HG03039 (cell line): Measurements from ENCODE around the gene MYO5B.

ENCODE experiments used
- ATAC-seq: cut with Tn5 transposase; IDR thresholded peaks from one replicate; pipeline ENCODE4 v1.9.1; 2021; ENCODE audit warnings: mild to moderate bottlenecking, moderate library complexity; ENCODE audit not compliant: unreplicated experiment

The MYO5B gene

DNA sequence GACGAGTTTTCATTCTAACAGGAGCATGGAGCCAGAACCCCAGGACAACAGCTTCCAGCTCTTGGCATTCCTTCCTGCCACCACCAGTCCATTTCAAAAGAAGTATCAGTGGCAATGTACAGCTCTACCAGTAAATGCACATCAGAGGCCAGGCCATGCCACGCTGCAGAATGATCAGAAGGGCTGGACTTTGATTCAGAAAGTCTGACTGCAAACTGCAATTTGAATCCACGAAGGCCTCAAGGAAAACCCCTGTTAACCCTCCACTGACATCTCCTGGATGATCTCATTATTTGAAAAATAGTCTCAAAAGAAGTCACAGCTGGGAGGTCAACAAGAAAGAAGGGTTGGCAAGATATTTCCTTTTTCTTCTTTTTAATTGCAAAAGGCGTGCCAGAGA, 119.2 kb downstream of the MYO5B start:
- no peak for ATAC-seq

DNA sequence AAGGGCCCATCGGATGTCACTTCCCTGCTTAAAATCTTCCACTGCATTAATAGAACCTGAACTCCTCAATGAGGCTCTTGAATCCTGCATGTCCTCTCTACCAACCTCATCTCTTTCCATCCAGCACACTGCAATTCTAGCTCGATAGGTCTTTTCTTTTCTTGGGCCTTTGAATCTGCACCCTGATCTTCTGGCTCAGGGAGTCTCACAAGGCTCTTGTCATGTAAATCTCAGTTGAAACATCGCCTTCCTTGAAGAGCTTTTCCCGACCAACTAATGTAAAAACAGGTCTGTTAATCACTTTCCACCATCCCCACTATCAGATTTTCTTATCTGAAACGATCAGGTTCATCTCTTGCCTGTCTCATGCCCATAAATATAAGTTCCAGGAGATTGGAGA, 120.5 kb downstream of the MYO5B start:
- no peak for ATAC-seq

DNA sequence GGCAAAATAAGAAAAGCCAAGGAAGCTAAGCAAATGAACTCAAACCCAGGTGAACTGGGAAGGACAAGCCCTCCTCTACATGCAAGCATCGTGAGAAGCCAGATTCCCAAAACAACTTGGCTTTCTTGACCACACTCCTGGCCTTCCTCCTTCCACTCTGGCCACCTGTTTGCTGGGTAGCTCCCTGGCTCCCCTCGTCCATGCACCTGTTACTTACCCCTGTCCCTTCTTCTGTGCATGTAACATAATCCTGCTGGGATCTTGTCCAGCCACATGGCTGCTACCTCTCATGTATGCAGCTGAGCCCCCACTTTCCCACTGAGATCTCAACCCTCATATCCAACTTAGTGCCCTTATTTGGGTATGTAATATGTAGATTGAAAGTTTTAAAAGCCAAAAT, 121.6 kb downstream of the MYO5B start:
- no peak for ATAC-seq

DNA sequence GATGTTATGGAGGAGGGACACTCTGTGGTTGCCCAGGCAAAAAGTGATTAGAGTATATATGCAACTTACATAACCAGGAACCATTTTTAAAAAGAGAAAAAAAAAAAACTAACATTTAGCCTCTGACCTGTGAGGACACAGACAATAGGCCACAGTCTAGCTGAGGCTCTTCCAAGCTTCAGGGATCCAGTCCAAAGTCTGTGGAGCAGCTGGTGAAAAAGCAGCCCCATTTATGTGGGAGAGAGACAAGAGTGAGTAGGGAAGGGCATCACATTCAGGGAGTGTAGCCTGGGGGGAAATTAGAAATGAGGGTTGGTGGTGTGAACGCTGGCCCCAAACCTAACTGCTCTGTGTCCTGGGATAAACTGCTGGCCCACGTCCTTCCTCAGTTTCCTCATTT, 122.8 kb downstream of the MYO5B start:
- ATAC-seq: no peak

DNA sequence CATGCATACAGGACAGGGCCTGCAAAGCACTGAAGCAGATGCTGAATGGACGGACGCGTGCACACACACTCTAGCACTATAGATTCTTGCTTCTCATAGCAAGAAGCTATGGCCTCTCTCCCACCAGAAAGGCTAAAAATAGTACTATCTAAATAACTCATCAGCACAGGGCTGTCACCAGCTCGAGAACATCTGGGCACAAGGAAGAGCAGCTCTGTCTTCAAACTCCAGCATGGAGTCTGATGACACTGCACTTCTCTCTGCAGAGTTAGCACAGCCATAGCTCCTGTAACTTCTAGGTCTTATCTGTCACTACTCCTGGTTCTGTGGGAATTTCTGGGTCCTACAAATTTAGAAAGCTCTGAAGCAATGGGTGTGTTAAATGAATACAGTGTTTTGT, 123.5 kb downstream of the MYO5B start:
- no peak for ATAC-seq

DNA sequence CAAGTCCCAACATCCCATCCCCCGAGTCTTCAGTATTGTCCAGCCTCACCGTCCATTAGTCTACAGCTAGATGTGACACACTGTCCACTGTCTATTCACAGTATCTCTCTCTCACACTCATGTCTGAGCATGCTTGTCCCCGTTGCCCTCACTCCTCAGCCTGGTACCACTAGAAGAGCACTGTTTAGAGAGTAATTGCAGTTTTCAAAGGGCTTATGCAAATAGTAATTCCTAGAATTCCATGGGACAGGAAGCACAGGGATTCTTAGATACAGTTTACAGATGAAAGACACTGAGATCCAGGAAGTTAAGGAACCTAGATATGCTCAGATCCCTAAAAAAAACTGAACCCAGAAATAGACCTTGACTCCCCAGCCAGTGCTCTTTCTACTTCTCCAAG, 125.5 kb downstream of the MYO5B start:
- no peak for ATAC-seq

DNA sequence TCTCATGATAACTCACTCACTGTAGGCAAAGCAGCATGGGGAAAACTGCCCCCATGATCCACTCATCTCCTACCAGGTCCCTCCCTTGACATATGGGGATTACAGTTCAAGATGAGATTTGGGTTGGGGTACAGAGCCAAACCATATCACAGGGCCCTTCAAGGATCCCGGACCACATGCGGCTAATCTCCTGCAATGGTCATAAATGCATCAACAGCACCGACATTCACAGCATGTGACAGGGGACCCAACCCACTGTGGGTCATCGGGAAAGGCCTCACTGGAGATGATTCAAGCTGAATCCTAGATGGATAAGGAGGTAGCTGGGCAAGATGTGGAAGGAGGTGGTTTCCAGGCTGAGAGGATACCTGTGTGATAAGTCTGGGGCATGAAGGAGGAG, 129.4 kb downstream of the MYO5B start:
- no peak for ATAC-seq

DNA sequence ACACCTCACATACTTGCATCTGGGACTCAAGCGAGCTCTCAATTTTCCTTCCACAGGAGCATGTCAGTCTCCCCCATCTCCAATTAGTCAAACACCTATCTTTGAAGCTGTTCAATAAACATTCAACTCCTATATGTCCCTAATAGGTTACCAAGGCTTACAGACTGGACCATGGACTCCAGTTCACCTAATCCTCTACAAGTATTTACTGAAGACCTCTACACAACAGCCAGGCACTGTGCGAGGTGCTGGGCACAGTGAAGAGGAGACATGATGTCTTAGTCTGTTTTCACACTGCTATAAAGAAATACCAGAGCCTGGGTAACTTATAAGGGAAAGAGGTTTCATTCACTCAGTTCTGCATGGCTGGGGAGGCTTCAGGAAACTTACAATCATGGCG, 129.9 kb downstream of the MYO5B start:
- no peak for ATAC-seq

DNA sequence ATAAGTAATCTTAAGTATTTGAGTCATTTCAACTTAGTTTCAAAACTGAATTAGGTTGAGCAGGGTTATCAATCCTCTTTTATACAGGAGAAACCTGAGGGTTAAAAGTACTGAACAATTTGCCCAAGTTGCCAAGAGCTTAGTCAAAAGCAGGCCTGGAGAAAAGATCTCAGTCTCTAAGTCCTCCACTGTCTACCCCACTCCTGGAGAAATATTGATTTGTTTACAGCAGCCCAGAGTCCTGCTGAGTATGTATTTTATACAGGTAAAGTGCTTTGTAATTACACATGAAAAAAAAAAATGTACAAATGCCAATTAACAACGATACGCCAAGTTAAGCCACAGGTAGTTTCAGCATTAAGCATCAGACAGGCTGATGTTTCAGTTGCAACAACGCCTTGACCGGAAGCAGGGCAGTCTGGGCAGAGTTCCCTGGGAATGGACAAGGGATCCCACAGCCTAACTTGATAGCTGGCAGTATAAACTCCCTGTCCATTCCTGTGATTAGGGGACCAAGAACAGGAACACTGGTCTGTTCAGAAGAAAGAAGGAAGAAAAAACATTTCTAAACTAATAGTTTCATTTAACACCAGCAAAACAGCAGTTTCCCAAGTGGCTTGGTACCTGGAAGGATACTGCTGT, 132.9 kb downstream of the MYO5B start:
- no peak for ATAC-seq

DNA sequence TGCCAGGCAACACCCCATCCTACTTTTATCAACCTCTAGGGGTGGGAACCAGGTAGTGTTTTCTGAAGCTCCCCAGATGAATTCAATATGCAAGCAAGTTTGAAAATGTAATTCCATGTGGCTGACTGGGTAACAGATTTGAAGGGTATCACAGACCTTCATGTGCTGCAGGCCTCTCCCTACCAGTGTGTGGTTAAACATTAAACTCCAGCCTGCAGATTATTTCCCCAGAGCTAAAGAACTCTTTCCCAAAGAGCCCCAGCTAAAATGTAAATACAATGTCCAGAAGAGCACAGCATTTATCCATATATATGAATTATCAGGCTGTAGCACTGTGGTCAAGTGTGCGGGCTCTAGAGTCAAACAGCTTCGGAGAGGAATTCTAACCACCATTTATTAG, 134.1 kb downstream of the MYO5B start:
- ATAC-seq: no peak

DNA sequence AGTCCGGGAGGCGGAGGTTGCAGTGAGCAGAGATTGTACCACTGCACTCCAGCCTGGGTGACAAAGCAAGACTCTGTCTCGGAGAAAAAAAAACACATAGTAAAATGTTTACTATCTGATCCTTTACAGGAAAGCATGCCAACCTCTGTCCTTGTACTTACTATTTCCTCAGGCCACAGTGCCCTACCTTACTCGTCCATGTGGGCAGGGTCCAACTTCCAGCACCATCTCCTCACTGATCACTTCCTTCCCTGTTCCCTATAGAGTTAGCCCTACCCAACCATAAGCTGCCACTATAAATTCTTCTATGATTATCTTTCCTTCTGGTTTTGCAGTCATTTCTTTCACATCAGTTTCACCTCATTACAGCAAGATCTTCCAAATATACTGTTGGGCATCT, 136.2 kb downstream of the MYO5B start:
- ATAC-seq: no peak

DNA sequence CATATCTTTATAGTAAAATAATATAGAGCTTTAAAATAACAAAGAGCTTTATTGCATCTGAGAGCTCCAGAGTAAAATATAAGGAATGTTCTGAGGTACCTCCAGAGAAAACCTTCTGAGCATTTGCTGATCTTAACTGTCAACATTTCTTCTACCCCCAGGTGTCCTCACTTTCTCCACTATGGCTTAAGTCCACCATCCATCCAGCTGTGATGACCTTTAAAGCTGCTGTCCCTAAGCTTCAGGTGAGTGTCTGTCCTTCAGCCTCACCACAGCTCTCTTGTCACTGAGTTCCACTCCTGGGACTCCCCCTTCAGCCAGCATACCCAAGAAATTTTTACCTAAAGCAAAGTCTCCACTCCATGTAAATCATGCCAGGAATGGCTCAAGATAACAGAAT, 137.9 kb downstream of the MYO5B start:
- ATAC-seq: no peak

DNA sequence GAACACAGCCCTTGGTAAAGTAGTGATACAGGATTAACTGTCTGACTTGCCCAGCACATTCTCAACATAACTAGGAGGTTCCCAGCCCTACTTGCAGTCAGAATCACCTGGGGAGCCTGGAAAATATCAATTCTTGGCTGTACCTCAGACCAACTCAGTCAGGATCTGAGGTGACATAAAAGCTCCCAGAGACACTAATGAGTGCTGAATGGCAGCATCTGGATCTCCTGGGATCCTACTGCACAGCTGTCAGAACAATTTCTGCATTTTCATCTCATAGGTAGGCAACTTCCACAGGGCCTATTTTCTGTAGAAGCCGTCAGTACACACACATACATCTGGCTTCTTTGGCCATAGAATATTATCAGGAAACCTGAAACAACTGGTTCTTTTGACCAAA, 138.8 kb downstream of the MYO5B start:
- ATAC-seq: no peak

DNA sequence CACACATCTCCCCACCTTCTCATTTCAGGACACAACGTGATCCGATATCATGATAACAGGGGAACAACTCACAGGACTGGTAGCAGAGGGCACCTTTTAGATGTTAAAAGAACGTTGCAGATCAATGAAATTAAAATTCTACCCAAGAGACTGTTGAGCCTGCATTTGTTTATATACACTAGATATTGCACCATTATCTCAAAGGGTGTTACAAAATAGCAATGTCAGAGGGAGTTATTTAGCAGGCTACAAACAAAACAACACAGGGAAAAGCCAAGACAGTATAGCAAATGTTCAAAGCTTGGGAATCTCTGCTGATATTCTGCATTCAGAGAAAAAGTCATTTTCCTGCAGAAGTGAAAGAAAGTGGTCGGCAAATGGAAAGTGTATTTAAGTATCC, 139.5 kb downstream of the MYO5B start:
- ATAC-seq: no peak

DNA sequence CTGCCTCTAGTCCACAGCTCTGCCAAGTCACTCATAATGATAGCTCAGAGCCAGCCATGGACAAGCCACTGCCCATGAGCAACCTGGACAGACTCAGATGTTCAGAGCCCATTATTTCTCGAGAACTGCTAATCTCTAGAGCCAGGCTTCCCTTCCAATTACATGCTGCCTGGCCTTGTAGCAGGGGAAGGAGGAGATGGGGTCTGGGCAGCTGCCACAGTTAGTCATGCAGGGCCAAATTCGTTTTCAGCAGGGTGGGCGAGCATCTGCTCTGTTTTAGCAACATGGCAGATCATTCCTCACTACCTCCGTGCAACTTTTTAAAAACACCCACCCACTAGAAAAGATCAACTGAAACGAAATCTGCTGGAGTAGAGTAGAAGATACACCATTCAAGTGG, 141.8 kb downstream of the MYO5B start:
- no peak for ATAC-seq

DNA sequence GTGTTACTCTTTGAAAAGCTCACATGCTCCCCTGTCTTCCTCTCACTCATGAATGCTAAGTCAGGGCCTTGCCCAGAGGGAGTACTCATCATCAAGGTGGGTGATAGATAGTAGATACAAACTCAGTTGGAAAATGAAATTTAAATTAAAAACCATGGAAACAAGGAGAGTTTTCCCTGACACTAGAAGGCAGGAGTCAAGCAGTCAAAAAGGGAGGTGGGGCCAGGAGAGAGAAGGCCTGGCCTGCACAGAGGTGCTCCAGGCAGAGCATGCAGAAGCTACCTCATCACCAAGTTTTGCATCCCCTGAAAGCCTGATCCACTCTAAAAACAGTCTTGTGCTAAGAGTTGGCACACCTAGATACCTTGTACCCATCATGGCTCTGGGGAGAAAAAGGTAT, 143.7 kb downstream of the MYO5B start:
- ATAC-seq: no peak

DNA sequence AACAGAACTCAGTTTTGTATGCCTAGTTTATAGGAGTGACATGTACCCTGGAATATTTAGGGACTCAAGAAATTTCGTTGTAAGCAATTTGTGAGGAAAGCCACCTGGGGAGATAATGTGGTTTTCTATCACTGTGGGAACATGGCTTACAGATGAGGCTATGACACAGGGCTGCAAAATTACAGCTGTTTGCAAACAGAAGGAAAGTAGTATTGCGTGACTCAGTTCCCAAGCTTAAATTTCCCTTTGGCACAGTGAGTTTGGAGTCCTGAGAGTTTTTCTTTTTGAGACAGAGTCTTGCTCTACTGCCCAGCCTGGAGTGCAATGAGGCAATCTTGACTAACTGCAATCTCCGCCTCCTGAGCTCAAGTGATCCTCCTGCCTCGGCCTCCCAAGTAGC, 149.8 kb downstream of the MYO5B start:
- no peak for ATAC-seq

DNA sequence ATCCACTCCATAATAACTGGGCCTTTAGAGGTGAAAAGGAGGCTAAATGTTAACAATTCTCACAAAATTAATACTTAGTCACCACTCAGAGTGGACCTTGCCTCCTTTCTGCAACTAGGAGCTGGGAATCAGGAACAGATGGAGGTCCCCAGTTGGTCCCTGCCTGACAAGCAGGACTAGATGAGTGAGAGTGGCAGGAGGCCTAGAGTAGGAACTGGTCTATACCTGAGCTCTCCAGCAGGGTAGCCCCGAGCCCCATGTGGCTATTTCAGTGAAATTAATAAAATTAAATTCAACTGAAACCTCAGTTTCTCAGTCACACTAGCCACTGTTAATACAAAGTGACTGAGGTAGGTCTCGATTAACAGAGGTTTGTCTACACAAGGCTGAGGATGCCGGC, 150.5 kb downstream of the MYO5B start:
- no peak for ATAC-seq

DNA sequence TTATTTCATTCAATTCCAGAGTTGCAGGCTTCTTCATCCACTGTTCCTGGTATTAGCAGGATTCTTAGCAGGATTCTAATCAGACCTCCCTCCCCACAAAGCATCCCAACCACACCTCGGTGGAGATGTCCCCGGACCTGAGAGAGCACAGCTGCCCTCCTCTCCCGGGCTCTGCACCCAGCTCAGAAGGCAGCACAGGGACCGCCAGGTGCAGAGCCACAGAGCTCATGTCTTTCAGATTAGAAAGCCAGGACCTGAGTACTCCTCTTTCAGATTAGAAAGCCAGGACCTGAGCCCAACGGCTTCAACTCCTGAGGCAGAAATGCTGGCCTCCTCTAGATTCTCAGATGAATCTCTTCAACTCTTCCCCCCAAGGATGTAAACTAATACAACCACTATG, 152.3 kb downstream of the MYO5B start:
- ATAC-seq: no peak

DNA sequence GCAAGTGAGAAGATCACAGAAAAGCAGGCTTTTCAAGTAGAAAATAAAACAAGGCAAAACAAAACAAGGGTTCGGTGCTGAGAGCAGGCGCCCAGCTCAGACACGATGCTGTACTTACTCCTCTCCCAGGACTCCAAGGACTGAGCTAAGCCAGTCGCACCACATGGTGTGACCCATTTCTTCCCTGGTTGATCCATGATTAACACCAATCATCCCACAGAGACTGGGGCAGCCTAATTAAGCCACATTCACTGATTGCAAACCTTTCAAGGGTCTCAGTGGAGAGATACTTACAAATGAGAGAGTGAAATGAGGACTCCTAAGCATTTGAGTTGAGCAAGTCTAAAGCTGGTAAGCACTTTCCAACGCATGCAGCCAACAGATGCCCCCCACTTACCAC, 155.2 kb downstream of the MYO5B start:
- ATAC-seq: no peak

DNA sequence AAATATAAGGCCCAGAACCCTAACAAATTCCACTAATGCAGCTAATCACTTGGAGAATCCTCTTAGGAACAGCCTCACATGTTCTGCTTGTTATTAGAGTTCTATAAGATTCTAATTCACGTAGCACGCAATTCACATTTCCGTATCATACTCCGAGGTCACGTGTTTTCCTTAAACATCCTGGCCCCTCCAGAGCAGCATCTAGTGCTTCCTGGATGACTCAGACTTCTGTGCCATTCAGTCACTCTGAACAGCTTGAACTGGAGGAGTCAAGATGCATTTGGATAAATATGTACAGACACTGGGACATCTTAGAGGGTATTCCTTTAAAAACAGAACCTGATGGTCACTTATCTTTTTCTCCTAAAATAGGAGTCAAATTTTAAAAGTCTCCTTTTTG, 156.5 kb downstream of the MYO5B start:
- ATAC-seq: no peak

DNA sequence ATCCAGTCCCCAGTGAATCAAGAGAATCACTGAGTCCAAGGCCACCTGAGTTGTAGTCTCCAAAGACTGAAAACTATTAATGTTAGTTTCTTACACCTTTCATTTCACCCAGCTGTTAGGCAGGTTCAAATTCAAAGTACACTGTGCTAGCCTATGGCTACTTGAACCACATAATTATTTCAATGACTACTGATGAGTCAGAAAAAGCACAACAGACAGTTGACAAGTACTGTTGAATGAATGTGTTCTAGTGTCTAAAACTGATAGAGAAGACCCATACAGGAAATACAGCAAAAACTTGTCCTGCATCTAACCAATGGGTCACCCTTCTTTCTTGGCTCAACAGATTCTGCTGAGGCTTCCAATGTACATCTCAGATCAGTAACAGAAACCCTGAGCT, 160.9 kb downstream of the MYO5B start:
- ATAC-seq: no peak

DNA sequence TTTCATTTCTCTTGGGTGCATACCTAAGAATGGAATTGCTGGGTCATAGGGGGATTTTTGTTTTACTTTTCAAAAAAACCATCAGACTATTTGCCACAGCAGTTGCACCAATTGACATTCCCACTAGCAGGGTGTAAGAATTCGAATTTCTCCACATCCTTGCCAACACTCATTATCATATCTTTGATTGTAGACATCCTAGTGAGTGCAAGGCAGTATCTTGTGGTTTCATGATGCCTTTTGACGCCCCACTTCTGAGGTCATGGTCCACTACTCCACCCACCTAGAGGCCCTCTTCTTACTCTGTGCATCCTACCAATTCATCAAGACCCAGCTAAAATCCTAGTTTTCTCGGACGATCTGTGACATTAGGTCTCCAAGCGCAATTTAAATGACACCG, 161.9 kb downstream of the MYO5B start:
- no peak for ATAC-seq

DNA sequence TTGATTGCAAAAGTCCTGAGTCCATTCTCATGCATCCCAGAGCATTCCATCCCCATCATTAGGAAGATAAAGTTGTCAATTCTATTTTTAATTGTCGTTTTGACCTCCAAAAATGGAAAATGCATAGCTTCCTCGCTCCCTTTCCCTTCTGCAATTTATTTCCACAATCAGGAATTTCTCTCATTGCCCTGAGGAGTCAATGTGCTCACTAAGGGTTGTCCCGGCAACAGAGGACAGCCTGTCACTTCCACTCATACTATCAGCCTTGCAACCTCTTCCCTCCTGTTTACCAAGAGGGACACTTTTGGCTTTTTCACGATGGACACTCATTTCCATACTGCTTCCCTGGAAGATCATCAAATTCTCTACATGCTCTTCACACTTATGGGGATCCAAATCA, 164.8 kb downstream of the MYO5B start:
- ATAC-seq: no peak
